ENCODE results near the gene LPAR6.

The LPAR6 gene

GRCh38 chr13:48402325-48402932 lies 10.5 kb downstream of the LPAR6 start:
- TF ChIP-seq CTCF (IDR thresholded peaks at IDR 0.05; ENCODE audit: low read depth, low read length): no peak
- H3K4me3 ChIP-seq (ENCODE audit: low read depth, low read length): no peak overlapping the region

GRCh38 chr13:48401480-48401879 lies 11.4 kb downstream of the LPAR6 start:
- H3K4me3 ChIP-seq (ENCODE audit: low read depth, low read length): no peak overlapping the region
- TF ChIP-seq CTCF (IDR thresholded peaks at IDR 0.05; ENCODE audit: low read depth, low read length): no peak

- no peak overlapping the region for H3K4me3 ChIP-seq (ENCODE audit: low read depth, low read length)
These were observed 12.0 kb downstream of the LPAR6 start for GRCh38 chr13:48400850-48401291.

GRCh38 chr13:48400090-48400694 lies 12.7 kb downstream of the LPAR6 start:
- no peak overlapping the region for H3K4me3 ChIP-seq (ENCODE audit: low read depth, low read length)
- TF ChIP-seq CTCF (IDR thresholded peaks at IDR 0.05; ENCODE audit: low read depth, low read length): no peak

More at GRCh38 chr13:48400850-48401291, 12.0 kb downstream of the LPAR6 start:
- TF ChIP-seq CTCF (IDR thresholded peaks at IDR 0.05; ENCODE audit: low read depth, low read length): no peak

- no peak for TF ChIP-seq CTCF (IDR thresholded peaks at IDR 0.05; ENCODE audit: low read depth, low read length)
- H3K4me3 ChIP-seq (ENCODE audit: low read depth, low read length): no peak overlapping the region
These were observed 14.3 kb downstream of the LPAR6 start for GRCh38 chr13:48398450-48399095.

- TF ChIP-seq CTCF (IDR thresholded peaks at IDR 0.05; ENCODE audit: low read depth, low read length): no peak
- no peak overlapping the region for H3K4me3 ChIP-seq (ENCODE audit: low read depth, low read length)
These were observed 15.2 kb downstream of the LPAR6 start for GRCh38 chr13:48397744-48398143.

GRCh38 chr13:48393698-48394085 lies 19.2 kb downstream of the LPAR6 start:
- no peak overlapping the region for H3K4me3 ChIP-seq (ENCODE audit: low read depth, low read length)
- no peak for TF ChIP-seq CTCF (IDR thresholded peaks at IDR 0.05; ENCODE audit: low read depth, low read length)
